ENCODE measurements around the gene MGAT2. TPM values are rescaled to one million over a fixed set of nuclear protein-coding genes. Genes with fewer than 3 reads are reported as not detected.
"Not testable (repeated sequence)": the region's sequence is repeated elsewhere in the genome, so short reads cannot be mapped to it uniquely, and the experiment has no call there.

MGAT2 gene
- total RNA-seq, 1 experiment from 2014 or later, result 51.4 TPM

DNA sequence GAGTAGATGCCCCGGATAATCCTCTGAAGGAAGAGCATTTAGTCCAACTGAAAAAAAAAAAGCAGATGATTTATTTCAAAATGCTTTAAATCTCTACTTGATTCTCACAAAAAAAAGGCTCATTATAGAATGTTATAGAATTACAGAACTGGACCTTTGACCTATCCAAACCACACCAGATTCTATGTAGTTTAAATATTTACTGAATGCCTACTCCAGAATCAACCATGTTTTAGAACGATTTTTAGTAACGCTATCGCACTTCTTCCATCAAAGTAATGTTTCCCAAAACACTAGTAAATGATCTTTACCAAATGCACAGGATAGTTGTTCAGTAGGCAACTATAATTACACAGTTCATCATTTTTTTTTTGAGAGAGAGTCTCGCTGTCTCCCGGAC, 37.0 kb upstream of the MGAT2 start:
- in situ Hi-C loops (cut with HindIII; ENCODE audit: low pct_unique_long_range_greater_than_20kb, low sequenced_read_pairs), result no loop called here
- ATAC-seq, result no peak
- CTCF ChIA-PET, result no interaction called here

DNA sequence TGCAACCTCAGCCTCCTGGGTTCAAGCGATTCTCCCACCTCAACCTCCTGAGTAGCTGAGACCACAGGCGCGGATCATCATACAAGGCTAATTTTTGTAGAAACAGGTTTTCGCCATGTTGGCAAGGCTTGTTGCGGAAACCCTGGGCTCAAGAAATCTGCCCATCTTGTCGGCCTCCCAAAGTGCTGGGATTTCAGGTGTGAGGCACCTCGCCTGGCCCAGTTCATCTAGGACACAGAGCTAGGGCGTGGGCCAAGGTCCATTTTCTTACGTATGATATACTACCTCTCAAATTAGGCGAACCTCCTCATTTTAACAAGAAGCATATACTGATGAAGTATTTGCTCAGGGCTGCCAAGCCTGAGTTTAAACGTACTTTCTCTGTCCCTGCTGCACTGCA, 36.5 kb upstream of the MGAT2 start:
- in situ Hi-C loops (cut with HindIII; ENCODE audit: low pct_unique_long_range_greater_than_20kb, low sequenced_read_pairs) (no loop called here), intact Hi-C loops (cut with micrococcal nuclease; ENCODE audit: unreplicated experiment) (no loop called here)
- DNase-seq (ENCODE audit: low read depth, low spot score) (no peak), ATAC-seq (no peak)
- POLR2A ChIA-PET, result interaction anchor here (0.6 kb wide), 1 partner anchor 138 kb away, joined by 6 read pairs; no protein-coding TSS in a partner anchor
- no peaks in the 10 kb centered on the region for H3K9me3 ChIP-seq (ENCODE audit: control insufficient read depth, insufficient read depth, low read depth, low read length)
- no TSS peak for BruUV-seq (replicated peaks)
- peak overlapping the region; percentile 95 for H3K27ac ChIP-seq (ENCODE audit: low read length)
- H3K27me3 ChIP-seq (ENCODE audit: control insufficient read depth, insufficient read depth, low read length), result no peaks in the 10 kb centered on the region
- TF ChIP-seq, protein P1, sequence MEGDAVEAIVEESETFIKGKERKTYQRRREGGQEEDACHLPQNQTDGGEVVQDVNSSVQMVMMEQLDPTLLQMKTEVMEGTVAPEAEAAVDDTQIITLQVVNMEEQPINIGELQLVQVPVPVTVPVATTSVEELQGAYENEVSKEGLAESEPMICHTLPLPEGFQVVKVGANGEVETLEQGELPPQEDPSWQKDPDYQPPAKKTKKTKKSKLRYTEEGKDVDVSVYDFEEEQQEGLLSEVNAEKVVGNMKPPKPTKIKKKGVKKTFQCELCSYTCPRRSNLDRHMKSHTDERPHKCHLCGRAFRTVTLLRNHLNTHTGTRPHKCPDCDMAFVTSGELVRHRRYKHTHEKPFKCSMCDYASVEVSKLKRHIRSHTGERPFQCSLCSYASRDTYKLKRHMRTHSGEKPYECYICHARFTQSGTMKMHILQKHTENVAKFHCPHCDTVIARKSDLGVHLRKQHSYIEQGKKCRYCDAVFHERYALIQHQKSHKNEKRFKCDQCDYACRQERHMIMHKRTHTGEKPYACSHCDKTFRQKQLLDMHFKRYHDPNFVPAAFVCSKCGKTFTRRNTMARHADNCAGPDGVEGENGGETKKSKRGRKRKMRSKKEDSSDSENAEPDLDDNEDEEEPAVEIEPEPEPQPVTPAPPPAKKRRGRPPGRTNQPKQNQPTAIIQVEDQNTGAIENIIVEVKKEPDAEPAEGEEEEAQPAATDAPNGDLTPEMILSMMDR (IDR thresholded peaks at IDR 0.05), result no peak
- TF ChIP-seq, protein P2, sequence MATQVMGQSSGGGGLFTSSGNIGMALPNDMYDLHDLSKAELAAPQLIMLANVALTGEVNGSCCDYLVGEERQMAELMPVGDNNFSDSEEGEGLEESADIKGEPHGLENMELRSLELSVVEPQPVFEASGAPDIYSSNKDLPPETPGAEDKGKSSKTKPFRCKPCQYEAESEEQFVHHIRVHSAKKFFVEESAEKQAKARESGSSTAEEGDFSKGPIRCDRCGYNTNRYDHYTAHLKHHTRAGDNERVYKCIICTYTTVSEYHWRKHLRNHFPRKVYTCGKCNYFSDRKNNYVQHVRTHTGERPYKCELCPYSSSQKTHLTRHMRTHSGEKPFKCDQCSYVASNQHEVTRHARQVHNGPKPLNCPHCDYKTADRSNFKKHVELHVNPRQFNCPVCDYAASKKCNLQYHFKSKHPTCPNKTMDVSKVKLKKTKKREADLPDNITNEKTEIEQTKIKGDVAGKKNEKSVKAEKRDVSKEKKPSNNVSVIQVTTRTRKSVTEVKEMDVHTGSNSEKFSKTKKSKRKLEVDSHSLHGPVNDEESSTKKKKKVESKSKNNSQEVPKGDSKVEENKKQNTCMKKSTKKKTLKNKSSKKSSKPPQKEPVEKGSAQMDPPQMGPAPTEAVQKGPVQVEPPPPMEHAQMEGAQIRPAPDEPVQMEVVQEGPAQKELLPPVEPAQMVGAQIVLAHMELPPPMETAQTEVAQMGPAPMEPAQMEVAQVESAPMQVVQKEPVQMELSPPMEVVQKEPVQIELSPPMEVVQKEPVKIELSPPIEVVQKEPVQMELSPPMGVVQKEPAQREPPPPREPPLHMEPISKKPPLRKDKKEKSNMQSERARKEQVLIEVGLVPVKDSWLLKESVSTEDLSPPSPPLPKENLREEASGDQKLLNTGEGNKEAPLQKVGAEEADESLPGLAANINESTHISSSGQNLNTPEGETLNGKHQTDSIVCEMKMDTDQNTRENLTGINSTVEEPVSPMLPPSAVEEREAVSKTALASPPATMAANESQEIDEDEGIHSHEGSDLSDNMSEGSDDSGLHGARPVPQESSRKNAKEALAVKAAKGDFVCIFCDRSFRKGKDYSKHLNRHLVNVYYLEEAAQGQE (IDR thresholded peaks at IDR 0.05; ENCODE audit: insufficient read depth in 1 of 2, low read depth in 2 of 2, low read length in 1 of 2), result no peak
- TF ChIP-seq TCF7L2 (IDR thresholded peaks at IDR 0.05; ENCODE audit: low read depth, low read length), result no peak
- TF ChIP-seq SIN3A (IDR thresholded peaks at IDR 0.05; ENCODE audit: borderline replicate concordance, insufficient read depth, low read depth, low read length), result no peak
- no peak for TF ChIP-seq POLR2AphosphoS5 (IDR thresholded peaks at IDR 0.05; ENCODE audit: low read depth, low read length)
- peaks cover 15% of the 10 kb centered on the region for H3K4me1 ChIP-seq (ENCODE audit: control insufficient read depth, insufficient read depth, low read length)
- CTCF ChIA-PET, result no interaction called here
- peaks cover 21% of the 10 kb centered on the region for H3K36me3 ChIP-seq (ENCODE audit: control insufficient read depth, insufficient read depth, low read length)
- peak overlapping the region; percentile 92 to 93 for H3K4me3 ChIP-seq (ENCODE audit: low read depth in 2 of 2, low read length in 2 of 2)

More for the DNA sequence above, 37.0 kb upstream of the MGAT2 start:
- no TSS peak for BruUV-seq (replicated peaks)
- Histone ChIP-seq H3K4me3 (ENCODE audit: low read depth in 2 of 2, low read length in 2 of 2) (peak overlapping the region; percentile 92 to 93), H3K9me3 (ENCODE audit: control insufficient read depth, insufficient read depth, low read depth, low read length) (no peaks in the 10 kb centered on the region), H3K4me1 (ENCODE audit: control insufficient read depth, insufficient read depth, low read length) (peaks cover 15% of the 10 kb centered on the region), H3K27me3 (ENCODE audit: control insufficient read depth, insufficient read depth, low read length) (no peaks in the 10 kb centered on the region), H3K36me3 (ENCODE audit: control insufficient read depth, insufficient read depth, low read length) (peaks cover 21% of the 10 kb centered on the region), H3K27ac (ENCODE audit: low read length) (peak overlapping the region; percentile 95)
- TF ChIP-seq, protein P2 (IDR thresholded peaks at IDR 0.05; ENCODE audit: insufficient read depth in 1 of 2, low read depth in 2 of 2, low read length in 1 of 2), result no peak
- TF ChIP-seq, protein P1 (IDR thresholded peaks at IDR 0.05), result no peak
- no peak for TF ChIP-seq TCF7L2 (IDR thresholded peaks at IDR 0.05; ENCODE audit: low read depth, low read length)
- no peak for TF ChIP-seq POLR2AphosphoS5 (IDR thresholded peaks at IDR 0.05; ENCODE audit: low read depth, low read length)
- no peak for TF ChIP-seq SIN3A (IDR thresholded peaks at IDR 0.05; ENCODE audit: borderline replicate concordance, insufficient read depth, low read depth, low read length)
- intact Hi-C loops (cut with micrococcal nuclease; ENCODE audit: unreplicated experiment), result no loop called here
- no peak for DNase-seq (ENCODE audit: low read depth, low spot score)
- POLR2A ChIA-PET, result interaction anchor here (0.6 to 0.7 kb wide), 2 partner anchors 30 to 57 kb away, joined by 3 to 6 read pairs; no protein-coding TSS in a partner anchor

DNA sequence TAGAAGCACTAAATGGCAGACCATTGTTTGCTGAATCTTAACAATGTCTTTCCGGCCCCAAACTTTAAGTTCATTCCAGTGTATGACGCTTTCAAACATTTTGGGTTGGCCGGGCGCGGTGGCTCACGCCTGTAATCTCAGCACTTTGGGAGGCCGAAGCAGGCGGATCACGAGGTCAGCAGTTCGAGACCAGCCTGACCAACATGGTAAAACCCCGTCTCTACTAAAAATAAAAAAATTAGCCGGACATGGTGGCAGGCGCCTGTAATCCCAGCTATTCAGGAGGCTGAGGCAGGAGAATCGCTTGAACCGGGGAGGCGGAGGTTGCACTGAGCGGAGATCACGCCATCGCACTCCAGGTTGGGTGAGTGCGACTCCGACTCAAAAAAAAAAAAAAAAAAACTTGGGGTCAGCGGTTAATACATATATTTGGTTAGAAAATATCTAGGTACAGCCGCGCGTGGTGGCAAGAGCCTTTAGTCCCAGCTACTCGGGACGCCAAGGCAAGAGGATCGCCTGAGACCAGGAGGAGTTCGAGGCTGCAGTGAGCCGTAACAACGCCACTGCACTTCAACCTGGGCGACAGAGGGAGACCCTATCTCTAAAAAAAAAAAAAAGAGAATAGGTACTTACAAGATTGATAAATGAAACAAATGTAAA, 35.5 kb upstream of the MGAT2 start:
- H3K9me3 ChIP-seq (ENCODE audit: control insufficient read depth, insufficient read depth, low read depth, low read length); intact Hi-C loops (cut with micrococcal nuclease; ENCODE audit: unreplicated experiment); DNase-seq (ENCODE audit: low read depth, low spot score); ATAC-seq; CTCF ChIA-PET; in situ Hi-C loops (cut with HindIII; ENCODE audit: low pct_unique_long_range_greater_than_20kb, low sequenced_read_pairs); BruUV-seq (replicated peaks); H3K27me3 ChIP-seq (ENCODE audit: control insufficient read depth, insufficient read depth, low read length): not testable (repeated sequence)
- POLR2A ChIA-PET, result interaction anchor here (0.6 to 0.7 kb wide), 3 partner anchors 8 to 861 kb away, joined by 3 to 4 read pairs (median 3); no protein-coding TSS in a partner anchor
- peak overlapping the region; percentile 92 to 93 for H3K4me3 ChIP-seq (ENCODE audit: low read depth in 2 of 2, low read length in 2 of 2)
- H3K4me1 ChIP-seq (ENCODE audit: control insufficient read depth, insufficient read depth, low read length), result peaks cover 15% of the 10 kb centered on the region
- peaks cover 21% of the 10 kb centered on the region for H3K36me3 ChIP-seq (ENCODE audit: control insufficient read depth, insufficient read depth, low read length)
- H3K27ac ChIP-seq (ENCODE audit: low read length), result peak overlapping the region; percentile 95

Data from Panc1 (cell line).